ENCODE data around the gene RABGAP1. TPM values are rescaled to one million over a fixed set of nuclear protein-coding genes. Genes with fewer than 3 reads are reported as not detected.

The RABGAP1 gene
- total and polyA plus RNA-seq, 8 donors = 52.6 to 85.9 (median 76.2) TPM

DNA sequence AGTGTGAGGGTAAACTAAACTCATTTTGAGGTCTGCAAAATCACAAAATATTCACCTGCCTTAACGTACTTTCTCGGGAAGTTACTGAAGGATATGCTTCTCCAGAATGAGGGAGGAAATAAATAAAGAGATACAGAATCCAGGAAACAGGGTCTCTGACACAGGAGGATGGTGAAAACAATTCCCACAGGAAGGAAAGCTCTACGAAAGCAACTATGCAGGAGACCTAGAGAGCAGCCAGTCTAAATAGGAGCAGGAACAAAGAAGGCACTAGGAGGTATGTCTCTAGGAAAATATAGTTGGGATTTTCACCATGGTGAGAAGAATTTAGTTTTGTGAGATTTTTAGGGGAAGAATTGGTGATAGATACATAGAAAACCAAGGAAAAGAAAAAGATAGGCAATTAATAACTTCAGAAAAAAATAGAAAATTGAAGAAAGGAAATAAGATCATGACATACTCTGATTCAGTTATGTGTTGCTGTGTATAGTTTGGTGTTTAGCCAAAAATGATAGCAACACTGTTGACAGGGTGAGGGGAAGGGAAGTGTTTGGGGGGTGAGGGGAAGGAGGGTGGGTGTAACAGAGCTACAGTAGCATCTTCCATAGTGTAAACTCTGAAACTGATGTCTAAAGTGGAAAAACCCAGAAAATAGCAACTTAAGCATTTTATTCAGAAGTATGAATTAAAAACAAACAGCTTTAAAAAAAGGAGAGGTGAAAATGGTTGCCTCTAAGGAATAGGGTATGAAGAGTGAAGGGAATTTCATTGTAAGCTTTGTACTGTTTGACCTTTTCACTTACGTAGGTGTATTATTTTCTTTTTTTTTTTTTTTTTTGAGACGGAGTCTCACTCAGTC lies 102.5 kb downstream of the RABGAP1 start:
- Histone ChIP-seq H3K27ac (no peak overlapping the region), H3K9me3 (peaks cover 0 to 3% of the 10 kb centered on the region in 2 donors), H3K36me3 (peaks cover 0 to 3% of the 10 kb centered on the region in 2 donors), H3K27me3 (no peaks in the 10 kb centered on the region), H3K4me3 (no peak overlapping the region), H3K4me1 (peaks cover 0 to under 1% of the 10 kb centered on the region in 2 donors)
- ATAC-seq (no peak), DNase-seq (no peak)
- TF ChIP-seq, protein P1, sequence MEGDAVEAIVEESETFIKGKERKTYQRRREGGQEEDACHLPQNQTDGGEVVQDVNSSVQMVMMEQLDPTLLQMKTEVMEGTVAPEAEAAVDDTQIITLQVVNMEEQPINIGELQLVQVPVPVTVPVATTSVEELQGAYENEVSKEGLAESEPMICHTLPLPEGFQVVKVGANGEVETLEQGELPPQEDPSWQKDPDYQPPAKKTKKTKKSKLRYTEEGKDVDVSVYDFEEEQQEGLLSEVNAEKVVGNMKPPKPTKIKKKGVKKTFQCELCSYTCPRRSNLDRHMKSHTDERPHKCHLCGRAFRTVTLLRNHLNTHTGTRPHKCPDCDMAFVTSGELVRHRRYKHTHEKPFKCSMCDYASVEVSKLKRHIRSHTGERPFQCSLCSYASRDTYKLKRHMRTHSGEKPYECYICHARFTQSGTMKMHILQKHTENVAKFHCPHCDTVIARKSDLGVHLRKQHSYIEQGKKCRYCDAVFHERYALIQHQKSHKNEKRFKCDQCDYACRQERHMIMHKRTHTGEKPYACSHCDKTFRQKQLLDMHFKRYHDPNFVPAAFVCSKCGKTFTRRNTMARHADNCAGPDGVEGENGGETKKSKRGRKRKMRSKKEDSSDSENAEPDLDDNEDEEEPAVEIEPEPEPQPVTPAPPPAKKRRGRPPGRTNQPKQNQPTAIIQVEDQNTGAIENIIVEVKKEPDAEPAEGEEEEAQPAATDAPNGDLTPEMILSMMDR (IDR thresholded peaks at IDR 0.05) = no peak
- intact Hi-C loops (cut with DNase I) = no loop called here

DNA sequence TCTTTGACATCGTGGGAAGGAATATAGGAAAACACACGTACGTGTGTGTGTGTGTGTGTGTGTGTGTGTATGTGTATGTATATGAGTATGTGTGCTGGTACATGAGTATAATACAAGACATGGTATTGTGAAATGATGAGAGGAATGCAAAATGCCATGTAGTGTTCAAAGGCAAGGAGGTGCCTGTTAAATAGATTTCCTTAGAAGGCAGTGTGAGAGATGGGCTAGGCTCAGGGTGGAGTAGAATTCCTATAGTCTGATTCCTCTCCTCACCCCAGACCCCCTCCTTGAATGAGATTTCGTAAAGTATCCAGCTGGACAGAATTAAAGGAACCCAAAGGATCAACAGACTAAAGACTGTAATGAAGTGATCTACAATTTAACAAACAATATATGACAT lies 103.8 kb downstream of the RABGAP1 start:
- H3K9me3 ChIP-seq = peaks cover 0 to 3% of the 10 kb centered on the region in 2 donors
- TF ChIP-seq, protein P1 (IDR thresholded peaks at IDR 0.05) = no peak
- H3K36me3 ChIP-seq = peaks cover 0 to 3% of the 10 kb centered on the region in 2 donors
- no peaks in the 10 kb centered on the region for H3K27me3 ChIP-seq
- H3K27ac ChIP-seq = no peak overlapping the region
- no peak overlapping the region for H3K4me3 ChIP-seq
- peak; percentile 7 for ATAC-seq
- peak in 2 of 4 donors; percentile 56 to 68 for DNase-seq
- intact Hi-C loops (cut with DNase I) = no loop called here
- peaks cover 4 to 9% of the 10 kb centered on the region in 2 donors for H3K4me1 ChIP-seq

DNA sequence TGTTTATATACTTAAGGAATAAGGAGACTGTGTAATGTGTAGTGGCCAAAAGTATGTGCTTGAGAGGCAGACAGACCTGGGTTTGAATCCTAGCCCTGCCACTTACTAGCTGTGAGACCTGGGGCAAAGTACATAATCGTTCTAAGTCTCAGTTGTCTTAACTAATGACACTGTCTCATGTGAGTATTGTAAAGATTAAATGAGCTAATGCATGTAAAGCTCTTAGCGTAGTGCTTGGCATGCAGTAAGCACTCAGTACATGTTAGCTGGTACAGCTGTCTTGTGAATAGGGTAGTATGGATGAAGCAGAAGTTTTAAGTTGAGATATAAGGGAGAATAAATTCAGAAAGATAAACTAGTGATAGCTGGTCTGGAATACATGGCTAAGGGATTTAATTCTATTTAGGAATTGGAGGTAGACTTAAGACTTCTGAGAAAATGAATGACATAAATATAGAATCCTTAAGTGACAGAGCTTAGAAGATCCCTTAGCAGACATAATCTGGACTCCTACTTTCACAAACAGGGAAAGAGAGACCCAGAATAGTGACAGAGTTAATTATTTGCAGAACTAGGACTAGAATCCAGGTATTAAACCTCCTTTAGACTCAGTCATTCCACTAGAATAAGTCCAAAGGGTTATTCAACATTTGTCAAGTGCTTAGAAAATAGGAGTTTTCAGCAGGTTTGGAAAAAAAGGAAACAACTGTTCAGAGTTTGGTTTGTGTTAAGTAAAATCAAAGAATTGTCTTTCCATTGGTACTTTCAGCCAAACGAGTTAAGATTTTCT lies 105.8 kb downstream of the RABGAP1 start:
- peaks cover 0 to 3% of the 10 kb centered on the region in 2 donors for H3K36me3 ChIP-seq
- TF ChIP-seq, protein P1 (IDR thresholded peaks at IDR 0.05) = no peak
- DNase-seq (no peak), ATAC-seq (peak; percentile 50)
- peaks cover 0 to 3% of the 10 kb centered on the region in 2 donors for H3K9me3 ChIP-seq
- intact Hi-C loops (cut with DNase I) = no loop called here
- H3K27ac ChIP-seq = no peak overlapping the region
- peaks cover 4 to 16% of the 10 kb centered on the region in 2 donors for H3K4me1 ChIP-seq
- no peak overlapping the region for H3K4me3 ChIP-seq
- H3K27me3 ChIP-seq = no peaks in the 10 kb centered on the region

DNA sequence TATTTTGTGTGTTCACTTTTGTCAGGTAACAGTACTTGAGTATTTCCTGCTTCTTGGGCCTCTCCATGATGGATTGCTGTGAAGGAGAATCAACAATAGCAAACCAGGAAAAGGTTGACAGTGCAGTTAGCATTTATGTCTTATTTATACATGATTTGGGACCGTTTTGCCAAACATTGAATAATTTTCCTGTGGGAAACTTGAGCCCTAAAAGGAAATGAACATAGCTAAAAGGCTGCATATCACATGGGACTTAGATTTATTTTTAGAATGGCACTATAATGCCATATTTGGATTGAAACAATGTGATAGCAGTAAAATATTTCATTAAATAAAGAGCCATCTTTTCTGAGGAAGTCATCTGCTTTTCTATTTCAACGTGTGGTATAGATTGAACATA lies 107.9 kb downstream of the RABGAP1 start:
- Histone ChIP-seq H3K36me3 (no peaks in the 10 kb centered on the region), H3K27ac (peak overlapping the region; percentile 13 to 47), H3K27me3 (no peaks in the 10 kb centered on the region), H3K4me1 (peaks cover 4 to 16% of the 10 kb centered on the region in 2 donors), H3K4me3 (no peak overlapping the region), H3K9me3 (no peaks in the 10 kb centered on the region)
- TF ChIP-seq, protein P1 (IDR thresholded peaks at IDR 0.05) = no peak
- no peak for DNase-seq
- intact Hi-C loops (cut with DNase I) = no loop called here
- peak; percentile 15 for ATAC-seq
